HUES64 (cell line): Measurements from ENCODE around the gene AP1M2. TPM values are rescaled to one million over a fixed set of nuclear protein-coding genes. Genes with fewer than 3 reads are reported as not detected.

Experiments used
- H3K27ac ChIP-seq: 2 replicates; pipeline ENCODE4 v1.7.0; 2013; ENCODE audit warnings: low read depth, low read length, inconsistent platforms
- H3K27me3 ChIP-seq: 2 replicates; pipeline ENCODE4 v1.6.1; 2013; ENCODE audit warnings: mild to moderate bottlenecking, low read length; ENCODE audit not compliant: insufficient read depth
- H3K36me3 ChIP-seq: 2 replicates; pipeline ENCODE4 v1.6.1; 2013; ENCODE audit warnings: mild to moderate bottlenecking, low read length; ENCODE audit not compliant: insufficient read depth
- H3K4me1 ChIP-seq: 2 replicates; pipeline ENCODE4 v1.6.1; 2013; ENCODE audit warnings: mild to moderate bottlenecking, low read length, moderate library complexity; ENCODE audit not compliant: insufficient read depth
- H3K4me3 ChIP-seq: 2 replicates; pipeline ENCODE4 v1.5.1; 2013; ENCODE audit warnings: mild to moderate bottlenecking, low read length, moderate library complexity
- H3K9ac ChIP-seq: 2 replicates; pipeline ENCODE4 v1.6.1; 2013; ENCODE audit warnings: mild to moderate bottlenecking, low read depth, low read length
- H3K9me3 ChIP-seq: 2 replicates; pipeline ENCODE4 v1.6.1; 2013; ENCODE audit warnings: low read depth, low read length; ENCODE audit not compliant: insufficient read depth
- WGBS: fragments of 150-250, 120-280 bp; methylation state at CpG from one replicate; pipeline ENCODE4 v1.1.7; 2013; ENCODE audit warnings: missing lambda C conversion rate; 5-methylcytosine and 5-hydroxymethylcytosine counted together
- polyA plus RNA-seq, 2 experiments: library from polyadenylated mRNA; stranded (reverse); fragments of 50-300 nt; gene quantifications; one replicate each; pipeline ENCODE4 v1.2.3, GENCODE V29; 2013

Gene AP1M2
- 14.7 TPM for polyA plus RNA-seq (2013, experiment 1 of 2)
- polyA plus RNA-seq (2013, experiment 2 of 2), result 17.5 TPM

DNA sequence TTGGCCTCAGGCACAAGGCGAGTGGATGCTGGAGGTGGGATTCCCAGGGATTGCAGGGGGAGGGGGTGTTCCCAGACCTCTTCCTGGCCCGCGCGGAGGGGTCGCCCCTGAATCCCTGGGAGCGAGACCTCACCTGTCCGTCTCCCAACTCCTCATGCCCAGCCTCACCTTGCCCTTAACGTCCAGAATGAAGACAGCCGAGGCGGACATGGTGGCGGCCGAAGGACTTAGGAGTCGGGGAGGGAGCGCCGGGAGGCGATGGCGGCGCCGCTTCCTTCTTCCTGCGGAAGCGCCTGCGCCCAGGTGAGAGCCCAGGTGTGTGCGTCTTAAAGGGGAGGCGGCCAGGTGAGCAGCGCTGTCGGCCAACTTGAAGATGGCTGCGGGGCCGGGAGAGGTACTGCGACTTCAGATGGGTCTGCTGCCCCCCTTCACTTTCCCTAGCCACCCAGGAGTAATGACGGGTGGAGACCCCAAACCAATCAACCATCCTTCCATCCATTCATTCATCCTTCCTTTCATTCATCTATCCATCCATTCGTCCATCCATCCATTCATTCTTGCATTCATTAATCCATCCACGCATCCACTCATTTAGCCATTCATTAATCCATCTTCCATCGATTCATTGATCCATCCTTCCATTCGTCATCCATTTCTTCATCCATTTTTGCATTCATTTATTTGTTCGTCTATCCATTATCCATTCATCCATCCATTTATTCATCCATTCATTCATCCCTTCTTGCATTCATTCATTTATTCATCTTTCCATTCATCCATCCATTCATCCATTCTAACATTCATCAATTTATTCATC, at the start of gene AP1M2:
AP1M2 (minus strand) TSS at position 291 of the 817 bp plus-strand sequence; CDS start at position 210, 81 bp downstream.
- Histone ChIP-seq H3K9me3 (no peaks in the 10 kb centered on the region), H3K4me3 (peak within 1 kb of the TSS; percentile 72), H3K4me1 (no peaks in the 10 kb centered on the region), H3K27me3 (peaks cover 11% of the 10 kb centered on the region; the same call in 1 of the 2 replicates), H3K9ac (peak within 1 kb of the TSS; percentile 43), H3K36me3 (no peaks in the 10 kb centered on the region; the same call in 1 of the 2 replicates), H3K27ac (no peak within 1 kb of the TSS)
- WGBS, result 79% methylated on average over 35 of the region's 35 CpGs

DNA sequence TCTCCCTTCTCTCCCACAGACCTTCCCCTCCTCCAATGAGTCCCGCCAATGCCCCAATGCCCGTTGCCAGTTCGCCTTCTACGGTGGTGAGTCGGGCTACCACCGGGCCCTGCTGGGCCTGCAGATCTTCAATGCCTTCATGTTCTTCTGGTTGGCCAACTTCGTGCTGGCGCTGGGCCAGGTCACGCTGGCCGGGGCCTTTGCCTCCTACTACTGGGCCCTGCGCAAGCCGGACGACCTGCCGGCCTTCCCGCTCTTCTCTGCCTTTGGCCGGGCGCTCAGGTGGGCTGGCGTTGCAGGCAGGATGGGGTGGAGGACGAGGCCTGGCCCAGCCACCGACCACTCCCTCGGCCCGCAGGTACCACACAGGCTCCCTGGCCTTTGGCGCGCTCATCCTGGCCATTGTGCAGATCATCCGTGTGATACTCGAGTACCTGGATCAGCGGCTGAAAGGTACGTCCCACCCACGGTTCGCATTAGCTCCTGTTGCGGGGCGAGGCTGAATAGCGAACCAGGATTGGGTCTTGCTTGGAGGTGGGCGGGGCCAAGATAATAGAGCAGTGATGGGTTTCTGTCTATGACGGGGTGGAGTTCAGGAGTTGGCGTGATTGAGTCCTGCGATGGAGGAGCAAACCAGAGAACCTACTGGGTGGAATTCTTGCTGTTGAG, 49.3 kb upstream of the AP1M2 start:
- 95% methylated on average over 37 of the region's 37 CpGs for WGBS
- H3K27me3 ChIP-seq, result no peaks in the 10 kb centered on the region
- H3K27ac ChIP-seq, result no peak overlapping the region
- H3K9me3 ChIP-seq, result no peaks in the 10 kb centered on the region
- no peak overlapping the region for H3K4me3 ChIP-seq
- H3K36me3 ChIP-seq, result peaks cover 83% of the 10 kb centered on the region
- H3K9ac ChIP-seq, result no peak overlapping the region
- H3K4me1 ChIP-seq, result no peaks in the 10 kb centered on the region; the same call in 1 of the 2 replicates

DNA sequence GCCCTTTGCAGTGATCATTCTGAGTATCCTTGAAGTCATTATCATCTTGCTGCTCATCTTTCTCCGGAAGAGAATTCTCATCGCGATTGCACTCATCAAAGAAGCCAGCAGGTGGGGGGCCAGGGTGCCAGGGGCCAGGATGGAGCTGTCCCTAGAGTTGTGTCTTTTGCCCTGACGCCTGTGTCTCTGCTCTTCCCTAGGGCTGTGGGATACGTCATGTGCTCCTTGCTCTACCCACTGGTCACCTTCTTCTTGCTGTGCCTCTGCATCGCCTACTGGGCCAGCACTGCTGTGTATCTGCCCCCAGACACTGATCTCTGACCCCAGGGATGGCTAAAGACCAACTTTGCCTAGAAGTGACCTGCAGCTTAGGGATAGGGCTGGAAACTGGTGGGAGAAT, 47.9 kb upstream of the AP1M2 start:
- 96% methylated on average over 6 of the region's 6 CpGs for WGBS
- Histone ChIP-seq H3K27ac (no peak overlapping the region), H3K4me1 (no peaks in the 10 kb centered on the region), H3K4me3 (no peak overlapping the region), H3K36me3 (peaks cover 83% of the 10 kb centered on the region), H3K27me3 (no peaks in the 10 kb centered on the region), H3K9ac (no peak overlapping the region), H3K9me3 (no peaks in the 10 kb centered on the region)

DNA sequence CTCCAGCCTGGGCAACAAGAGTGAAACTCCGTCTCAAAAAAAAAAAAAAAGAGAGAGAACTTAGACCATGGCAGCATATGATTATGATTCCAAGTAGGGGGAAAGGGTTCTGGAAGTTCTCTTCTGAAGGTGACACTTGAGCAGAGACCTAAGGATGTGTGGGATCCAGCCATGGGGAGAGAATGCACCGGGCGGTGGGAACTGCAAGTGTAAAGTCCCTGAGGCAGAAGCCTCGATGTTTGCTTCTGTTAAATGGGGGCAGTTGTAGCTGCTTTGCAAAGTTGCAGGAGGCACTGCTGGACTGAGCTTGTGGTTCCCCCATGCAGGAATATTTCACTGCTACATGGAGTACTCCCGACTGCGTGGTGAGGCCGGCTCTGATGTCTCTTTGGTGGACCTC, 47.3 kb upstream of the AP1M2 start:
- Histone ChIP-seq H3K9ac (no peak overlapping the region), H3K4me1 (no peaks in the 10 kb centered on the region), H3K36me3 (peaks cover 80% of the 10 kb centered on the region), H3K27me3 (no peaks in the 10 kb centered on the region), H3K4me3 (no peak overlapping the region), H3K9me3 (no peaks in the 10 kb centered on the region), H3K27ac (no peak overlapping the region)
- 95% methylated on average over 7 of the region's 7 CpGs for WGBS

DNA sequence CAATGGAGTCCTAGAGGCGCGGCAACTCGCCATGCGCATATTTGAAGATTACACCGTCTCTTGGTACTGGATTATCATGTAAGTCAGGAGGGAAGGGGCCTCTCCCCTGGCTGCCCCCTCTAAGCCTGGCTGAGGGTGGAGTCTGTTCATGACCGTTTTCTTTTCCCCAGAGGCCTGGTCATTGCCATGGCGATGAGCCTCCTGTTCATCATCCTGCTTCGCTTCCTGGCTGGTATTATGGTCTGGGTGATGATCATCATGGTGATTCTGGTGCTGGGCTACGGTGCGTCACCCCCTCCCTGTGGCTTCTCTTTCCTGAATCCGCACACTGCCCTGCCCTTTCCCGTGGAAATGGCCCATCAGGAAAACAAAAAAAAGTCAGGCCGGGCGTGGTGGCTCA, 44.8 kb upstream of the AP1M2 start:
- Histone ChIP-seq H3K9me3 (no peaks in the 10 kb centered on the region), H3K4me3 (no peak overlapping the region), H3K9ac (no peak overlapping the region), H3K27ac (no peak overlapping the region), H3K36me3 (peaks cover 77% of the 10 kb centered on the region), H3K4me1 (no peaks in the 10 kb centered on the region), H3K27me3 (no peaks in the 10 kb centered on the region)
- WGBS, result 95% methylated on average over 14 of the region's 14 CpGs

DNA sequence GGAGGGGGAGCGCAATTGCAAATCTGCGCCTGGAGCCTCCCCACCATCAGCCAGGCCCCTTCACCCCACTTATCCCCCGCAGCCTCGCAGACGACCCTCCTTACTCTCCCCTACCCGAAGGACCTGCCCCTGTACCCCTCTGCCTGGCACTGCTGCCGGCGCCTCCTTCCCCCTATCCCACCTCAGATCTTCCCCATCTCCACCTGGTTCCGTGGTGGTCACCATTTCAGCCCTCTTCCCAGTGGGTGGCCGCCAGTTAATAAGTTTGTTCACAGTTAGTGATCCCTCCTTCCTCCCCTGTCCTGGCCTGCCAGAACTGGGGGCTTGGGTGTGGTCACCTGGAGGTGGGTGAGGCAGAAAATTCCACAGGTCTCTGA, 38.6 kb upstream of the AP1M2 start:
- Histone ChIP-seq H3K9ac (peak overlapping the region; percentile 86), H3K4me3 (peak overlapping the region; percentile 69), H3K27ac (peak overlapping the region; percentile 59), H3K4me1 (peaks cover 9% of the 10 kb centered on the region; the same call in 1 of the 2 replicates), H3K36me3 (peaks cover 28% of the 10 kb centered on the region), H3K9me3 (no peaks in the 10 kb centered on the region), H3K27me3 (no peaks in the 10 kb centered on the region)
- 20% methylated on average over 10 of the region's 10 CpGs for WGBS

DNA sequence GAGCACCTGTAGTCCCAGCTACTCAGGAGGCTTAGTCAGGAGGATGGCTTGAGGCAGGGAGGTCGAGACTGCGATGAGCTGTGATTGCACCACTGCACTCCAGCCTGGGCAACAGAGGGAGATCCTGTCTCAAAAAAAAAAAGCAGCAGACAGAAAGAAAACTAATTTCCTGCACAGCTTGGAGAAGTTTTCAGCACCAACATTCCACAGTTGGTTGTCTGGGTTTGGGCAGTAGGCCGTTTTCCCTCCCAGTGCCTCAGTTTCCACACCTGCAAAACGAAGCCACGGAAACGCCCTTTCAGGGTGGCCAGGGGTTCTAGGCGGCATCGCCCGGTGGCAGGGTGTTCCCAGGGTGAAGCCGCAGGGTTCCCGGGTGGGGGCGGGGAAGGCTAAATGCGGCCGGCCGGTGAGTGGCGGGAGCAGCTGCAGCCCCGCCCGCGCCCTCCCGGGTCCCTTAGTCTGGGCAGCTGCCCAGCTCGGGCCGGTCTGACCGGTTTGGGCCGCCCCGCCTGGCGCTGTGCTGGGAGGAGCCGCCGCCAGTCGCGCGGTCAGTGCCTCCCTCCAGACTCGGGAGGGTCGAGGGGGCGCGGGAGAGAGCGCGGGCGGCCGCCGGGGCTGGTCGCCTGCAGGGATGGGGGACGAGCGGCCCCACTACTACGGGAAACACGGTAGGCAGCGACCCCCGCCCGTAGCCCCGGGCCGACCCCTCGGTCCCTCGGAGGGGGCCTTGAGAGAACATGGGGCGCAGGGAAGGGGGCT, 38.1 kb upstream of the AP1M2 start, which contains the start of gene SLC44A2:
SLC44A2 (plus strand) TSS at position 551 of the 759 bp plus-strand sequence; CDS start at position 632, 81 bp downstream.
- Histone ChIP-seq H3K4me3 (peak within 1 kb of the TSS; percentile 69), H3K9me3 (no peaks in the 10 kb centered on the region), H3K27me3 (no peaks in the 10 kb centered on the region), H3K36me3 (peaks cover 25% of the 10 kb centered on the region), H3K27ac (peak within 1 kb of the TSS; percentile 59), H3K4me1 (peaks cover 9% of the 10 kb centered on the region; the same call in 1 of the 2 replicates), H3K9ac (peak within 1 kb of the TSS; percentile 86)
- 5% methylated on average over 52 of the region's 53 CpGs for WGBS

DNA sequence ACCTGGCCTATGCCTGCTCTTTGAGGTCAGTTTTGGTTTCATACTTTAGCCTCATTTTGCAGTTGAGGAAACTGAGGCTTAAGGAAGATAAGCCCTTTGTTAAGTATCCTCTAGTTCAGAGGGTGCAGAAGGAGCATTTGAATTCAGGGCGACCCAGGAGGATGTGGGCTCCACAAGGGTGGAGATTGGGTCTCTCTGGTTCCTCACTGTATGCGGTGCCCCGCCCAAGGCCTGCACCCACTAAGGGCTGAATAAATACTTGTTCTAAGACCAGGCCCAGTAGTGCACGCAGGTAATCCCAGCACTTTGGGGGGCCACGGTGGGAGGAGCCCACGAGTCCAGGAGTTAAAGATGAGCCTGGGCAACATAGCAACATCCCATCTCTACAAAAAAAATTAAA, 37.5 kb upstream of the AP1M2 start:
- 90% methylated on average over 6 of the region's 6 CpGs for WGBS
- Histone ChIP-seq H3K4me3 (peak overlapping the region; percentile 69; the same call in 1 of the 2 replicates), H3K9me3 (no peaks in the 10 kb centered on the region), H3K27ac (no peak overlapping the region), H3K9ac (peak overlapping the region; percentile 86), H3K27me3 (no peaks in the 10 kb centered on the region), H3K4me1 (peaks cover 9% of the 10 kb centered on the region; the same call in 1 of the 2 replicates), H3K36me3 (peaks cover 22% of the 10 kb centered on the region)

DNA sequence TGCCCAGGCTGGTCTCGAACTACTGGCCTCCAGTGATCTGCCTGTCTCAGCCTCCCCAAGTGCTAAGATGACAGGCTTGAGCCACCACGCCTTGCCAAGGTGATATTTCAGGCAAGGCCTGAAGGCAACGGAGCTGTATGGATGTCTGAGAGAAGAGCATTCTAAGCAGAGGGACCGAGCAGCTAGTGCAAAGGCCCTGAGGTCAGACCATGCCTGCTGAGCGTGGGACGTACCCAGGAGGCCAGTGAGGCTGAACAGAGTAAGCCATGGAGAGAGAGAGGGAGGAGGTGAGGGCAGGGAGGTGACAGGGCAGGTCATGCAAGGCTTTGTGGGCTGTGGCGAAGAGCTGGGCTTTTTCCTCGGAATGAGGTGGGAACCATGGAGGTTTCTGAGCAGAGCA, 34.9 kb upstream of the AP1M2 start:
- H3K27ac ChIP-seq, result no peak overlapping the region
- H3K4me3 ChIP-seq, result no peak overlapping the region
- WGBS, result 92% methylated on average over 8 of the region's 8 CpGs
- peaks cover 9% of the 10 kb centered on the region; the same call in 1 of the 2 replicates for H3K4me1 ChIP-seq
- no peaks in the 10 kb centered on the region for H3K36me3 ChIP-seq
- H3K27me3 ChIP-seq, result no peaks in the 10 kb centered on the region
- no peaks in the 10 kb centered on the region for H3K9me3 ChIP-seq
- H3K9ac ChIP-seq, result no peak overlapping the region

DNA sequence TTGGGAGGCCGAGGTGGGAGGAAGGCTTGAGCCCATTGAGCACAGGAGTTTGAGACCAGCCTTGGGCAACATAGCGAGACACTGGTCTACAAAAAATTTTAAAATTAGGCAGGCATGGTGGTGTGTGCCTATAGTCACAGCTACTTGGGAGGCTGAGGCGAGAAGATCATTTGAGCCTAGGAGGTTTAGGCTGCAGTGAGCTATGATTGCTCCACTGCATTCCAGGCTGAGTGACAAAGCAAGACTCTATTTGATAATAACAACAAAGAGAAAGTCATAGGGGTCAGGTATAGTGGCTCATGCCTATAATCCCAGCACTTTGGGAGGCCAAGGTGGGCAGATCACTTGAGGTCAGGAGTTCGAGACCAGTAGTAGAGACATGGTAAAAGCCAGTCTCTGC, 33.7 kb upstream of the AP1M2 start:
- Histone ChIP-seq H3K4me3 (no peak overlapping the region), H3K36me3 (no peaks in the 10 kb centered on the region), H3K4me1 (peaks cover 6% of the 10 kb centered on the region; the same call in 1 of the 2 replicates), H3K9me3 (no peaks in the 10 kb centered on the region), H3K27me3 (no peaks in the 10 kb centered on the region), H3K9ac (no peak overlapping the region), H3K27ac (no peak overlapping the region)
- WGBS, result 95% methylated on average over 4 of the region's 4 CpGs
